K562 (cell line): ENCODE results near the gene SLC6A7. TPM values are rescaled to one million over a fixed set of nuclear protein-coding genes. Genes with fewer than 3 reads are reported as not detected.
A peak's percentile ranks its signal among the peaks of the same experiment; 100 is the strongest.

Experiments
- ARNT ChIP-seq, 2 experiments: fragments of 450-650 bp; IDR thresholded peaks; 2 replicates each; pipeline ENCODE4 v1.6.1; 2016; ENCODE audit warnings: mild to moderate bottlenecking in 1 of 2
- CREB1 ChIP-seq, 2 experiments: sonication (generic) in 1 of 2; formaldehyde crosslinking in 1 of 2; IDR thresholded peaks; 2 replicates each; pipeline versions ENCODE4 v1.6.1 to v1.8.0; 2012 to 2022; ENCODE audit warnings: inconsistent platforms in 1 of 2, mild to moderate bottlenecking in 1 of 2, missing genetic modification reagents in 1 of 2, moderate library complexity in 1 of 2
- FOS ChIP-seq: IDR thresholded peaks from 3 replicates; pipeline ENCODE4 v1.6.1; 2011; ENCODE audit not compliant: insufficient read length; ENCODE audit errors: extremely low read depth
- NR2C1 ChIP-seq, 2 experiments: fragments of 450-650 bp; IDR thresholded peaks; 2 replicates each; pipeline ENCODE4 v1.6.1; 2017; ENCODE audit warnings: mild to moderate bottlenecking in 2 of 2, antibody characterized with exemption in 1 of 2, inconsistent platforms in 1 of 2, missing compliant biosample characterization in 1 of 2, missing genetic modification characterization in 1 of 2
- RUNX1 ChIP-seq: sonication (generic); IDR thresholded peaks from 2 replicates; pipeline ENCODE4 v1.6.1; 2016; ENCODE audit warnings: antibody characterized with exemption, low read depth
- ZBTB40 ChIP-seq, 2 experiments: fragments of 450-650 bp in 1 of 2; sonication (generic) in 1 of 2; formaldehyde crosslinking in 1 of 2; IDR thresholded peaks; 2 replicates each; pipeline versions ENCODE4 v1.7.1 to v1.9.0; 2016 to 2022; ENCODE audit warnings: inconsistent platforms in 1 of 2, mild to moderate bottlenecking in 1 of 2, missing genetic modification reagents in 1 of 2
- polyA plus RNA-seq, 8 experiments: library from polyadenylated mRNA; depleted of rRNA in 4 of 8; stranded (reverse) in 5 of 8; unstranded in 3 of 8; fragments of >200 nt; fragmentation: Nextera tagmentation in 2 of 8; fragmentation: Illumina TruSeq in 1 of 8; extraction: Ambion mirVana in 2 of 8; extraction: Trizol in 1 of 8; gene quantifications; 2 replicates each; pipeline versions ENCODE4 v1.2.1 to v1.2.3, GENCODE V29; 2011 to 2014; ENCODE audit warnings: inconsistent platforms in 1 of 8, missing spikeins in 1 of 8
- total RNA-seq, 7 experiments: library from RNA; depleted of rRNA in 6 of 7; stranded (reverse); fragments of >200 nt in 6 of 7; fragmentation: Illumina TruSeq in 2 of 7; extraction: Trizol in 2 of 7; gene quantifications; 2 replicates each; pipeline versions ENCODE4 v1.2.1 to v1.2.3, GENCODE V29; 2011 to 2021; ENCODE audit warnings: low replicate concordance in 1 of 7
- TF ChIP-seq, protein P1 (sequence below): fragments of 250-450 bp; sonication (Bioruptor Pico); IDR thresholded peaks from 2 replicates; pipeline ENCODE4 v1.8.0; 2022; ENCODE audit warnings: moderate library complexity, mild to moderate bottlenecking, inconsistent platforms
- TF ChIP-seq, protein P2 (sequence below): sonication (generic); formaldehyde crosslinking; IDR thresholded peaks from 2 replicates; pipeline ENCODE4 v1.8.0; 2022; ENCODE audit warnings: missing genetic modification reagents, mild to moderate bottlenecking, borderline replicate concordance
- TF ChIP-seq, protein P3 (sequence below): fragments of 450-650 bp; IDR thresholded peaks from 2 replicates; pipeline ENCODE4 v1.6.1; 2014; ENCODE audit warnings: low read depth, mild to moderate bottlenecking, moderate library complexity, borderline replicate concordance
- TF ChIP-seq, protein P4 (sequence below): fragments of 450-650 bp; formaldehyde crosslinking; IDR thresholded peaks from 2 replicates; pipeline ENCODE4 v1.4.0; 2020; ENCODE audit warnings: mild to moderate bottlenecking, mixed read lengths

Gene SLC6A7
- total and polyA plus RNA-seq, 9 of the 15 experiments (the other 6 are each of a cell fraction or from before 2014, with no cell fraction given) = not detected

GRCh38 chr5:150142185-150142958, 47.5 kb upstream of the SLC6A7 start (continued):
- TF ChIP-seq, protein P1, sequence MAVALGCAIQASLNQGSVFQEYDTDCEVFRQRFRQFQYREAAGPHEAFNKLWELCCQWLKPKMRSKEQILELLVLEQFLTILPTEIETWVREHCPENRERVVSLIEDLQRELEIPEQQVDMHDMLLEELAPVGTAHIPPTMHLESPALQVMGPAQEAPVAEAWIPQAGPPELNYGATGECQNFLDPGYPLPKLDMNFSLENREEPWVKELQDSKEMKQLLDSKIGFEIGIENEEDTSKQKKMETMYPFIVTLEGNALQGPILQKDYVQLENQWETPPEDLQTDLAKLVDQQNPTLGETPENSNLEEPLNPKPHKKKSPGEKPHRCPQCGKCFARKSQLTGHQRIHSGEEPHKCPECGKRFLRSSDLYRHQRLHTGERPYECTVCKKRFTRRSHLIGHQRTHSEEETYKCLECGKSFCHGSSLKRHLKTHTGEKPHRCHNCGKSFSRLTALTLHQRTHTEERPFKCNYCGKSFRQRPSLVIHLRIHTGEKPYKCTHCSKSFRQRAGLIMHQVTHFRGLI = no peak
- TF ChIP-seq FOS = no peak
- TF ChIP-seq, protein P2, sequence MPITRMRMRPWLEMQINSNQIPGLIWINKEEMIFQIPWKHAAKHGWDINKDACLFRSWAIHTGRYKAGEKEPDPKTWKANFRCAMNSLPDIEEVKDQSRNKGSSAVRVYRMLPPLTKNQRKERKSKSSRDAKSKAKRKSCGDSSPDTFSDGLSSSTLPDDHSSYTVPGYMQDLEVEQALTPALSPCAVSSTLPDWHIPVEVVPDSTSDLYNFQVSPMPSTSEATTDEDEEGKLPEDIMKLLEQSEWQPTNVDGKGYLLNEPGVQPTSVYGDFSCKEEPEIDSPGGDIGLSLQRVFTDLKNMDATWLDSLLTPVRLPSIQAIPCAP (CRISPR knock-in tag) = no peak
- TF ChIP-seq ARNT (IDR thresholded peaks at IDR 0.05) = peak in 1 of 2 experiments; percentile 93; a peak in 3 of 4 replicates
- no peak for TF ChIP-seq RUNX1
- TF ChIP-seq CREB1 (IDR thresholded peaks at IDR 0.05) = peak; percentile 85
- TF ChIP-seq CREB1 (CRISPR knock-in tag; IDR thresholded peaks at IDR 0.05) = peak; percentile 86; the same call in 1 of the 2 replicates
- peak; percentile 64 for TF ChIP-seq ZBTB40 (IDR thresholded peaks at IDR 0.05)
- TF ChIP-seq ZBTB40 (CRISPR knock-in tag; IDR thresholded peaks at IDR 0.05) = no peak
- TF ChIP-seq NR2C1 (IDR thresholded peaks at IDR 0.05) = peak; percentile 57; the same call in 1 of the 2 replicates
- no peak for TF ChIP-seq NR2C1 (tag; IDR thresholded peaks at IDR 0.05)
- TF ChIP-seq, protein P3, sequence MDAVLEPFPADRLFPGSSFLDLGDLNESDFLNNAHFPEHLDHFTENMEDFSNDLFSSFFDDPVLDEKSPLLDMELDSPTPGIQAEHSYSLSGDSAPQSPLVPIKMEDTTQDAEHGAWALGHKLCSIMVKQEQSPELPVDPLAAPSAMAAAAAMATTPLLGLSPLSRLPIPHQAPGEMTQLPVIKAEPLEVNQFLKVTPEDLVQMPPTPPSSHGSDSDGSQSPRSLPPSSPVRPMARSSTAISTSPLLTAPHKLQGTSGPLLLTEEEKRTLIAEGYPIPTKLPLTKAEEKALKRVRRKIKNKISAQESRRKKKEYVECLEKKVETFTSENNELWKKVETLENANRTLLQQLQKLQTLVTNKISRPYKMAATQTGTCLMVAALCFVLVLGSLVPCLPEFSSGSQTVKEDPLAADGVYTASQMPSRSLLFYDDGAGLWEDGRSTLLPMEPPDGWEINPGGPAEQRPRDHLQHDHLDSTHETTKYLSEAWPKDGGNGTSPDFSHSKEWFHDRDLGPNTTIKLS = no peak
- TF ChIP-seq, protein P4, sequence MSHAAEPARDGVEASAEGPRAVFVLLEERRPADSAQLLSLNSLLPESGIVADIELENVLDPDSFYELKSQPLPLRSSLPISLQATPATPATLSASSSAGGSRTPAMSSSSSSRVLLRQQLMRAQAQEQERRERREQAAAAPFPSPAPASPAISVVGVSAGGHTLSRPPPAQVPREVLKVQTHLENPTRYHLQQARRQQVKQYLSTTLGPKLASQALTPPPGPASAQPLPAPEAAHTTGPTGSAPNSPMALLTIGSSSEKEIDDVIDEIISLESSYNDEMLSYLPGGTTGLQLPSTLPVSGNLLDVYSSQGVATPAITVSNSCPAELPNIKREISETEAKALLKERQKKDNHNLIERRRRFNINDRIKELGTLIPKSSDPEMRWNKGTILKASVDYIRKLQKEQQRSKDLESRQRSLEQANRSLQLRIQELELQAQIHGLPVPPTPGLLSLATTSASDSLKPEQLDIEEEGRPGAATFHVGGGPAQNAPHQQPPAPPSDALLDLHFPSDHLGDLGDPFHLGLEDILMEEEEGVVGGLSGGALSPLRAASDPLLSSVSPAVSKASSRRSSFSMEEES (CRISPR knock-in tag) = peak; percentile 91
